GM12878 (cell line): ENCODE measurements around the gene BZW2. TPM values are rescaled to one million over a fixed set of nuclear protein-coding genes. Genes with fewer than 3 reads are reported as not detected.

Source experiments
- ATAC-seq: fragments of 200-7000 bp; cut with Tn5 transposase; 3 replicates; pipeline ENCODE4 v1.9.1; 2020; ENCODE audit warnings: mild to moderate bottlenecking, moderate library complexity
- BruUV-seq: library from RNA; stranded (reverse); fragments of 400-500 nt; replicated peaks from 2 replicates; lab custom pipeline; 2021; lab: Mats Ljungman, UMichigan
- CTCF ChIA-PET: fragments of 300-600 bp; sonication (Branson Sonifier 250); formaldehyde crosslinking; extraction: SDS; loops from one replicate; lab custom pipeline; 2021; ENCODE audit warnings: inconsistent platforms; lab: Yijun Ruan, JAX
- POLR2A ChIA-PET: fragments of 350-600 bp; formaldehyde crosslinking; extraction: SDS; loops from one replicate; lab custom pipeline; 2021; ENCODE audit warnings: inconsistent platforms; lab: Charles Lee
- RAD21 ChIA-PET: fragments of 300-600 bp; sonication (Branson Sonifier 250); formaldehyde crosslinking; loops from one replicate; lab custom pipeline; 2023; ENCODE audit warnings: antibody characterized with exemption; ENCODE audit not compliant: unreplicated experiment; lab: Charles Lee
- SMC1A ChIA-PET: fragments of 300-600 bp; sonication (Branson Sonifier 250); formaldehyde crosslinking; loops from one replicate; lab custom pipeline; 2023; ENCODE audit not compliant: unreplicated experiment, uncharacterized antibody; lab: Charles Lee
- DNase-seq: peaks from one replicate; pipeline ENCODE4 v3.0.0-alpha.2; 2011; ENCODE audit warnings: low read depth, low spot score
- FAIRE-seq: peaks from 3 replicates; lab custom pipeline; 2011; peaks lifted over from hg19 to GRCh38; lab: Jason Lieb, UNC
- H2AFZ ChIP-seq: 2 replicates; pipeline ENCODE4 v1.6.0; 2011; ENCODE audit warnings: low read depth, low read length, control low read depth; ENCODE audit not compliant: control insufficient read depth
- H3K27ac ChIP-seq: 2 replicates; pipeline ENCODE4 v1.5.1; 2011; ENCODE audit warnings: control low read depth; ENCODE audit not compliant: control insufficient read depth, insufficient read depth
- H3K27me3 ChIP-seq, 2 experiments: replicated peaks in 1 of 2; 2 replicates each; pipeline versions ENCODE4 v1.6.0 to v1.6.1; 2011; ENCODE audit warnings: low read length in 1 of 2; ENCODE audit not compliant: control insufficient read depth in 2 of 2, insufficient read depth in 2 of 2
- H3K36me3 ChIP-seq, 2 experiments: 2 replicates each; pipeline ENCODE4 v1.5.1; 2011; ENCODE audit warnings: low read length in 1 of 2; ENCODE audit not compliant: control insufficient read depth in 2 of 2, insufficient read depth in 2 of 2
- H3K4me1 ChIP-seq: 2 replicates; pipeline ENCODE4 v1.6.1; 2011; ENCODE audit warnings: mild to moderate bottlenecking, low read length, moderate library complexity, mixed read lengths; ENCODE audit not compliant: control insufficient read depth, insufficient read depth
- H3K4me2 ChIP-seq: 2 replicates; pipeline ENCODE4 v1.6.0; 2011; ENCODE audit warnings: control low read depth; ENCODE audit not compliant: control insufficient read depth, insufficient read depth
- H3K4me3 ChIP-seq: fragments of 200-600 bp; sonication (generic); 2 replicates; pipeline ENCODE4 v1.5.1; 2016
- H3K79me2 ChIP-seq: 2 replicates; pipeline ENCODE4 v1.6.0; 2011; ENCODE audit warnings: low read length; ENCODE audit not compliant: control insufficient read depth, insufficient read depth
- H3K9ac ChIP-seq: 2 replicates; pipeline ENCODE4 v1.8.0; 2011; ENCODE audit warnings: low read length, control low read depth, mixed read lengths; ENCODE audit not compliant: control insufficient read depth, insufficient read depth
- H3K9me3 ChIP-seq: replicated peaks from 3 replicates; pipeline ENCODE4 v1.5.1; 2011; ENCODE audit warnings: mild to moderate bottlenecking, low read length; ENCODE audit not compliant: control insufficient read depth, insufficient read depth
- H4K20me1 ChIP-seq: 2 replicates; pipeline ENCODE4 v1.6.0; 2011; ENCODE audit not compliant: control insufficient read depth, insufficient read depth
- BHLHE40 ChIP-seq, 2 experiments: fragments of 450-650 bp in 1 of 2; IDR thresholded peaks; 2 replicates each; pipeline ENCODE4 v1.6.1; 2011 to 2017; ENCODE audit warnings: low read depth in 2 of 2, borderline replicate concordance in 1 of 2, improper control_type of control experiment in 1 of 2, low read length in 1 of 2, mild to moderate bottlenecking in 1 of 2
- CHD1 ChIP-seq: IDR thresholded peaks from 2 replicates; pipeline ENCODE4 v1.6.1; 2012; ENCODE audit warnings: low read depth, low read length, improper control_type of control experiment
- ESRRA ChIP-seq: IDR thresholded peaks from 2 replicates; pipeline ENCODE4 v1.6.1; 2012; ENCODE audit warnings: mild to moderate bottlenecking, low read length, improper control_type of control experiment
- HDAC2 ChIP-seq: fragments of 200-600 bp; sonication (generic); IDR thresholded peaks from 2 replicates; pipeline ENCODE4 v1.6.1; 2017
- IKZF1 ChIP-seq: fragments of 450-650 bp; conservative IDR thresholded peaks from 2 replicates; pipeline ENCODE4 v1.6.1; 2017; ENCODE audit warnings: antibody characterized with exemption, mild to moderate bottlenecking
- LARP7 ChIP-seq: fragments of 450-650 bp; IDR thresholded peaks from 2 replicates; pipeline ENCODE4 v1.6.1; 2017; ENCODE audit warnings: mild to moderate bottlenecking
- MAX ChIP-seq: IDR thresholded peaks from 2 replicates; pipeline ENCODE4 v1.6.1; 2012; ENCODE audit warnings: low read depth, low read length, improper control_type of control experiment
- NR2C2 ChIP-seq: IDR thresholded peaks from 2 replicates; pipeline ENCODE4 v1.6.1; 2011; ENCODE audit warnings: borderline replicate concordance, low read depth; ENCODE audit not compliant: control insufficient read depth, insufficient read length
- POLR2A ChIP-seq: IDR thresholded peaks from 2 replicates; pipeline ENCODE4 v1.6.1; 2011; ENCODE audit warnings: low read depth, mild to moderate bottlenecking, low read length
- RBBP5 ChIP-seq: fragments of 200-600 bp; sonication (generic); conservative IDR thresholded peaks from 2 replicates; pipeline ENCODE4 v1.6.1; 2016
- SIN3A ChIP-seq: IDR thresholded peaks from 2 replicates; pipeline ENCODE4 v1.6.1; 2012; ENCODE audit warnings: low read depth, low read length, improper control_type of control experiment
- TAF1 ChIP-seq: IDR thresholded peaks from 2 replicates; pipeline ENCODE4 v1.6.1; 2011; ENCODE audit warnings: mild to moderate bottlenecking, low read depth, low read length, borderline replicate concordance
- ZBED1 ChIP-seq: IDR thresholded peaks from 2 replicates; pipeline ENCODE4 v1.6.1; 2016; ENCODE audit warnings: borderline replicate concordance
- ZNF384 ChIP-seq: IDR thresholded peaks from 2 replicates; pipeline ENCODE4 v1.6.1; 2012; ENCODE audit warnings: low read depth, mild to moderate bottlenecking, low read length, improper control_type of control experiment, borderline replicate concordance
- WGBS: methylation state at CpG from one replicate; pipeline ENCODE4 v1.1.6; 2016; ENCODE audit warnings: low lambda C conversion rate; ENCODE audit not compliant: insufficient replicate concordance, insufficient coverage; ENCODE audit errors: missing lambda C conversion rate; 5-methylcytosine and 5-hydroxymethylcytosine counted together
- in situ Hi-C: fragments of 300-500 bp; cut with MboI; formaldehyde crosslinking; loops from 9 replicates; pipeline ENCODE4 v1.14.3; 2018; ENCODE audit warnings: mixed read lengths
- intact Hi-C: fragments of 100-400 bp; cut with micrococcal nuclease; formaldehyde crosslinking; loops from one replicate; pipeline ENCODE4 v1.14.2; 2022; ENCODE audit not compliant: unreplicated experiment
- polyA plus RNA-seq, 11 experiments: library from polyadenylated mRNA; depleted of rRNA in 4 of 11; unstranded in 6 of 11; stranded (reverse) in 5 of 11; fragments of >200 nt; fragmentation: Nextera tagmentation in 4 of 11; fragmentation: Illumina TruSeq in 1 of 11; extraction: Ambion mirVana in 4 of 11; extraction: Trizol in 1 of 11; gene quantifications; 1 replicate in 1 of 11; 2 replicates in 10 of 11; pipeline versions ENCODE4 v1.2.1 to v1.2.3, GENCODE V29; 2011 to 2016; ENCODE audit warnings: inconsistent platforms in 2 of 11, missing spikeins in 2 of 11, low read depth in 1 of 11
- total RNA-seq, 4 experiments: library from RNA; depleted of rRNA in 3 of 4; stranded (reverse); fragments of >200 nt in 3 of 4; fragmentation: Illumina TruSeq in 1 of 4; extraction: Trizol in 1 of 4; gene quantifications; 2 replicates each; pipeline versions ENCODE4 v1.2.1 to v1.2.3, GENCODE V29; 2013 to 2021

BZW2 gene
- total and polyA plus RNA-seq, 10 of the 15 experiments (the other 5 are each of a cell fraction or from before 2014, with no cell fraction given) = 1.3 to 6.8 (median 3.1) TPM

DNA sequence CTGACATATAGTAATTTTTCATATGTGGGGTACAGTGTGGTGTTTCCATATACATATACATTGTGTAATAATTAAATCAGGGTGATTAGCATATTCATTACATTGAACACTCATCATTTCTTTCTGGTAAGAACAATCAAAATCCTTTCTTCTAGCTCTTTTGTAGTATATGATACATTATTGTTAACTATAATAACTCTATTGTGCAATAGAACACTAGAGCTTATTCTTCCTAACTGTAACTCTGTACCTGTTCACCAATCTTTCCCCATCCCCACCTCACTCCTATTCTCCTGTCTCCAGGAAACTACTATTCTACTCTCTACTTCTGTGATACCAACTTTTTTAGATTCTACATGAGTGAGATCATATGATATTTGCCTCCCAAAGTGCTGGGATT is 9.4 kb downstream of the BZW2 start:
- no TSS peak for BruUV-seq
- Histone ChIP-seq H3K36me3 (no peaks in the 10 kb centered on the region), H3K9ac (no peak overlapping the region), H4K20me1 (no peaks in the 10 kb centered on the region), H3K9me3 (no peaks in the 10 kb centered on the region), H3K27ac (no peak overlapping the region), H3K79me2 (no peaks in the 10 kb centered on the region), H2AFZ (no peak overlapping the region), H3K4me3 (no peak overlapping the region), H3K4me1 (no peaks in the 10 kb centered on the region), H3K4me2 (no peak overlapping the region), H3K27me3 (peaks cover 0 to 3% of the 10 kb centered on the region in 2 experiments; a peak in 1 of 4 replicates)
- intact Hi-C loops = no loop called here
- FAIRE-seq (no peak), ATAC-seq (no peak), DNase-seq (no peak)
- POLR2A ChIA-PET = no interaction called here
- in situ Hi-C loops = no loop called here
- RAD21 ChIA-PET = no interaction called here
- SMC1A ChIA-PET = no interaction called here
- CTCF ChIA-PET = no interaction called here
- TF ChIP-seq SIN3A = no peak
- TF ChIP-seq TAF1 = no peak
- TF ChIP-seq ESRRA = no peak
- no peak for TF ChIP-seq BHLHE40 (IDR thresholded peaks at IDR 0.05; ENCODE audit: borderline replicate concordance in 1 of 2, low read depth in 2 of 2, low read length in 1 of 2)
- TF ChIP-seq LARP7 = no peak
- TF ChIP-seq ZBED1 = no peak
- no peak for TF ChIP-seq CHD1
- no peak for TF ChIP-seq HDAC2
- no peak for TF ChIP-seq RBBP5
- TF ChIP-seq, all 136 proteins: peak for 0

DNA sequence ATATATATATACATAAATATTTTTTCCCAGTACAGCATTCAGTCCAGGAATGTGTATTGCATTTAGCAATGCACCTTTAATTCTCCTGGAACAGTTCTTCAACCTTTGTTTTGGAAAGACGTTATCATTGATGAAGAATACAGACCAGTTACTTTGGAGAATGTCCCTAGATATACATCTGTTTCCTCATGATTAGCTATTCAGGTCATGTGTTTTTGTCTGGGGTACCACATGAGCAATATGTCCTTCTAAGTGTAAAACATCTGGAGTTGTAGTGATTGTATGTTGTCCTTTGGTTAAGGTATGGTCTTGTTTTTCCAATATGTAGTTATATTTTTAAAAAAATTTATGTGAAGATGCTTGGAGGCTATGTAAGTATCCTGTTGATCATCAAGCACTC is 10.2 kb downstream of the BZW2 start:
- intact Hi-C loops = no loop called here
- Histone ChIP-seq H3K4me3 (no peak overlapping the region), H3K9me3 (no peaks in the 10 kb centered on the region), H3K4me2 (no peak overlapping the region), H3K27me3 (peaks cover 0 to 3% of the 10 kb centered on the region in 2 experiments; a peak in 1 of 4 replicates), H4K20me1 (no peaks in the 10 kb centered on the region), H3K79me2 (no peaks in the 10 kb centered on the region), H3K27ac (no peak overlapping the region), H3K36me3 (no peaks in the 10 kb centered on the region), H3K9ac (no peak overlapping the region), H3K4me1 (no peaks in the 10 kb centered on the region), H2AFZ (no peak overlapping the region)
- no peak for ATAC-seq
- DNase-seq = no peak
- POLR2A ChIA-PET = interaction anchor here (0.6 kb wide), 1 partner anchor 67 kb away, joined by 7 read pairs; no protein-coding TSS in a partner anchor
- TF ChIP-seq POLR2A (no peak), ZNF384 (no peak), MAX (no peak), CHD1 (no peak), BHLHE40 (IDR thresholded peaks at IDR 0.05; ENCODE audit: borderline replicate concordance in 1 of 2, low read depth in 2 of 2, low read length in 1 of 2) (no peak), IKZF1 (no peak), NR2C2 (no peak)
- no peak for FAIRE-seq
- SMC1A ChIA-PET = no interaction called here
- in situ Hi-C loops = no loop called here
- CTCF ChIA-PET = no interaction called here
- WGBS = 85% methylated on average over 1 of the region's 1 CpG
- no TSS peak for BruUV-seq
- RAD21 ChIA-PET = no interaction called here
